Liver (tissue), 9 donors: ENCODE results near the gene INPPL1. TPM values are rescaled to one million over a fixed set of nuclear protein-coding genes. Genes with fewer than 3 reads are reported as not detected.

Experiments
- DNase-seq: peaks from one replicate; pipeline ENCODE4 v3.0.0-alpha.2; 2017; ENCODE audit warnings: low spot score
- H3K27ac ChIP-seq, 2 donors: one replicate each; pipeline ENCODE4 v1.7.0; 2013; ENCODE audit warnings: inconsistent platforms in 2 of 2, low read length in 2 of 2, control low read depth in 1 of 2, low read depth in 1 of 2, mild to moderate bottlenecking in 1 of 2
- H3K27me3 ChIP-seq, 4 donors: one replicate each; pipeline versions ENCODE4 v1.6.1 to v1.7.0; 2013; ENCODE audit warnings: low read length in 3 of 4, inconsistent platforms in 1 of 4, mild to moderate bottlenecking in 1 of 4, moderate library complexity in 1 of 4; ENCODE audit not compliant: control insufficient read depth in 4 of 4, insufficient read depth in 4 of 4
- H3K36me3 ChIP-seq, 4 donors: one replicate each; pipeline versions ENCODE4 v1.6.1 to v1.7.0; 2013; ENCODE audit warnings: low read length in 3 of 4, mild to moderate bottlenecking in 3 of 4, low read depth in 1 of 4, moderate library complexity in 1 of 4; ENCODE audit not compliant: control insufficient read depth in 4 of 4, insufficient read depth in 3 of 4
- H3K4me1 ChIP-seq, 4 donors: one replicate each; pipeline versions ENCODE4 v1.6.1 to v1.7.0; 2013; ENCODE audit warnings: low read length in 3 of 4, mild to moderate bottlenecking in 3 of 4, moderate library complexity in 1 of 4; ENCODE audit not compliant: control insufficient read depth in 4 of 4, insufficient read depth in 4 of 4
- H3K4me3 ChIP-seq, 3 donors: one replicate each; pipeline versions ENCODE4 v1.6.1 to v1.7.0; 2013; ENCODE audit warnings: low read length in 3 of 3, control low read depth in 1 of 3, low read depth in 1 of 3, mild to moderate bottlenecking in 1 of 3
- H3K9ac ChIP-seq, 2 donors: one replicate each; pipeline ENCODE4 v1.7.0; 2013; ENCODE audit warnings: low read length in 2 of 2, mild to moderate bottlenecking in 2 of 2, moderate library complexity in 2 of 2, control low read depth in 1 of 2, low read depth in 1 of 2
- H3K9me3 ChIP-seq, 4 donors: one replicate each; pipeline versions ENCODE4 v1.6.1 to v1.7.0; 2013; ENCODE audit warnings: low read length in 3 of 4; ENCODE audit not compliant: control insufficient read depth in 4 of 4
- ATF3 ChIP-seq: IDR thresholded peaks from 2 replicates; pipeline ENCODE4 v1.6.1; 2016; ENCODE audit warnings: antibody characterized with exemption
- CTCF ChIP-seq: fragments of 150-350 bp; IDR thresholded peaks from 2 replicates; pipeline ENCODE4 v1.5.1; 2017; ENCODE audit warnings: improper control_type of control experiment, low read depth, low read length; ENCODE audit not compliant: missing input control
- EGR1 ChIP-seq, 2 donors: IDR thresholded peaks; 2 replicates each; pipeline ENCODE4 v1.6.1; 2016 to 2018; ENCODE audit warnings: antibody characterized with exemption in 2 of 2, low read depth in 2 of 2
- FOXA1 ChIP-seq: IDR thresholded peaks from 2 replicates; pipeline ENCODE4 v1.6.1; 2016; ENCODE audit warnings: antibody characterized with exemption
- FOXA2 ChIP-seq: IDR thresholded peaks from 2 replicates; pipeline ENCODE4 v1.6.1; 2016; ENCODE audit warnings: antibody characterized with exemption
- HNF4G ChIP-seq: IDR thresholded peaks from 2 replicates; pipeline ENCODE4 v1.6.1; 2016; ENCODE audit warnings: antibody characterized with exemption
- JUND ChIP-seq, 2 donors: IDR thresholded peaks; 2 replicates each; pipeline ENCODE4 v1.6.1; 2016; ENCODE audit warnings: antibody characterized with exemption in 2 of 2
- NR2F2 ChIP-seq: IDR thresholded peaks from 2 replicates; pipeline ENCODE4 v1.6.1; 2016; ENCODE audit warnings: antibody characterized with exemption
- RAD21 ChIP-seq, 2 donors: IDR thresholded peaks; 2 replicates each; pipeline ENCODE4 v1.6.1; 2016; ENCODE audit warnings: antibody characterized with exemption in 2 of 2, mild to moderate bottlenecking in 2 of 2
- REST ChIP-seq: IDR thresholded peaks from 2 replicates; pipeline ENCODE4 v1.6.1; 2016; ENCODE audit warnings: antibody characterized with exemption, mild to moderate bottlenecking
- RXRA ChIP-seq, 2 donors: IDR thresholded peaks; 2 replicates each; pipeline ENCODE4 v1.6.1; 2017 to 2018; ENCODE audit warnings: antibody characterized with exemption in 2 of 2, mild to moderate bottlenecking in 1 of 2
- SP1 ChIP-seq: IDR thresholded peaks from 2 replicates; pipeline ENCODE4 v1.6.1; 2018; ENCODE audit warnings: antibody characterized with exemption, mild to moderate bottlenecking
- TAF1 ChIP-seq: conservative IDR thresholded peaks from 2 replicates; pipeline ENCODE4 v1.6.1; 2016; ENCODE audit warnings: antibody characterized with exemption, mild to moderate bottlenecking
- YY1 ChIP-seq: IDR thresholded peaks from 2 replicates; pipeline ENCODE4 v1.6.1; 2016; ENCODE audit warnings: antibody characterized with exemption, mild to moderate bottlenecking
- ZBTB33 ChIP-seq: IDR thresholded peaks from 2 replicates; pipeline ENCODE4 v1.6.1; 2016; ENCODE audit warnings: antibody characterized with exemption
- WGBS: extraction: QIAGEN DNeasy Blood & Tissue Kit; methylation state at CpG from one replicate; pipeline ENCODE4 v1.1.7; 2013; 5-methylcytosine and 5-hydroxymethylcytosine counted together
- polyA plus RNA-seq, 2 donors: library from polyadenylated mRNA; stranded (reverse) in 1 of 2; unstranded in 1 of 2; fragments of 200-250 nt in 1 of 2; fragments of >200 nt in 1 of 2; fragmentation: Nextera tagmentation in 1 of 2; extraction: Ambion mirVana in 1 of 2; gene quantifications; one replicate each; pipeline versions ENCODE4 v1.2.1 to v1.2.3, GENCODE V29; 2013 to 2015
- total RNA-seq, 2 donors: library from RNA; depleted of rRNA; stranded (reverse); fragments of >200 nt; gene quantifications; one replicate each; pipeline ENCODE4 v1.2.3, GENCODE V29; 2014
- donor health status: healthy.
- donor health status: healthy.
- donor health status: healthy.
- donor health status: healthy.
- donor health status: healthy.

The INPPL1 gene
- total and polyA plus RNA-seq, 4 donors = 7.2 to 29.0 (median 17.1) TPM

GRCh38 chr11:72230764-72231365 is 6.3 kb downstream of the INPPL1 start:
- Histone ChIP-seq H3K9me3 (no peaks in the 10 kb centered on the region), H3K4me3 (no peak overlapping the region), H3K9ac (no peak overlapping the region), H3K27ac (no peak overlapping the region), H3K4me1 (no peaks in the 10 kb centered on the region), H3K36me3 (peaks cover 25 to 75% (median 39%) of the 10 kb centered on the region in 4 donors), H3K27me3 (no peaks in the 10 kb centered on the region)
- DNase-seq = no peak
- 95% methylated on average over 18 of the region's 18 CpGs for WGBS
- TF ChIP-seq HNF4G = no peak
- no peak for TF ChIP-seq ATF3
- no peak for TF ChIP-seq ZBTB33
- TF ChIP-seq REST = no peak
- TF ChIP-seq TAF1 = no peak
- TF ChIP-seq YY1 = no peak

GRCh38 chr11:72231396-72232259 is 7.1 kb downstream of the INPPL1 start:
- Histone ChIP-seq H3K27me3 (no peaks in the 10 kb centered on the region), H3K9me3 (no peaks in the 10 kb centered on the region), H3K36me3 (peaks cover 25 to 83% (median 43%) of the 10 kb centered on the region in 4 donors), H3K4me3 (no peak overlapping the region), H3K4me1 (no peaks in the 10 kb centered on the region), H3K27ac (no peak overlapping the region), H3K9ac (no peak overlapping the region)
- no peak for DNase-seq
- WGBS = 93% methylated on average over 9 of the region's 9 CpGs
- TF ChIP-seq YY1 (no peak), SP1 (no peak), ZBTB33 (no peak), FOXA1 (no peak), NR2F2 (no peak), CTCF (no peak), REST (no peak), EGR1 (IDR thresholded peaks at IDR 0.05; ENCODE audit: low read depth in 2 of 2) (no peak), JUND (IDR thresholded peaks at IDR 0.05) (no peak), RAD21 (IDR thresholded peaks at IDR 0.05) (no peak), FOXA2 (no peak), ATF3 (no peak), RXRA (IDR thresholded peaks at IDR 0.05) (no peak), TAF1 (no peak), HNF4G (no peak)
